Kidney (tissue), 14 donors: ENCODE measurements around the gene TAPT1. TPM values are rescaled to one million over a fixed set of nuclear protein-coding genes. Genes with fewer than 3 reads are reported as not detected.

Source experiments
- DNase-seq, 5 donors: peaks; one replicate each; pipeline ENCODE4 v3.0.0-alpha.2; 2013 to 2020
- FAIRE-seq: peaks from 2 replicates; lab custom pipeline; 2012; peaks lifted over from hg19 to GRCh38; lab: Jason Lieb, UNC
- H3K27ac ChIP-seq, 2 donors: one replicate each; pipeline ENCODE4 v1.7.0; 2013; ENCODE audit warnings: low read depth in 2 of 2, low read length in 2 of 2, inconsistent platforms in 1 of 2
- H3K27me3 ChIP-seq: one replicate; pipeline ENCODE4 v1.7.1; 2013; ENCODE audit warnings: low read length, inconsistent platforms; ENCODE audit not compliant: control insufficient read depth, insufficient read depth
- H3K36me3 ChIP-seq, 3 donors: one replicate each; pipeline versions ENCODE4 v1.7.0 to v1.7.1; 2013; ENCODE audit warnings: low read length in 3 of 3, control low read depth in 1 of 3, inconsistent platforms in 1 of 3; ENCODE audit not compliant: insufficient read depth in 3 of 3, control insufficient read depth in 2 of 3
- H3K4me1 ChIP-seq, 3 donors: one replicate each; pipeline versions ENCODE4 v1.7.0 to v1.7.1; 2013; ENCODE audit warnings: low read length in 3 of 3, inconsistent platforms in 1 of 3, low read depth in 1 of 3; ENCODE audit not compliant: control insufficient read depth in 2 of 3, insufficient read depth in 2 of 3
- H3K4me3 ChIP-seq, 3 donors: one replicate each; pipeline versions ENCODE4 v1.7.0 to v1.8.1; 2013; ENCODE audit warnings: low read length in 3 of 3, control low read depth in 1 of 3, inconsistent platforms in 1 of 3
- H3K9ac ChIP-seq, 3 donors: one replicate each; pipeline versions ENCODE4 v1.7.0 to v1.7.1; 2013; ENCODE audit warnings: low read length in 3 of 3, control low read depth in 1 of 3, inconsistent platforms in 1 of 3
- H3K9me3 ChIP-seq, 3 donors: one replicate each; pipeline versions ENCODE4 v1.7.0 to v1.7.1; 2013; ENCODE audit warnings: low read length in 3 of 3, control low read depth in 1 of 3, inconsistent platforms in 1 of 3; ENCODE audit not compliant: control insufficient read depth in 2 of 3, insufficient read depth in 1 of 3
- intact Hi-C: fragments of 100-400 bp; cut with DNase I; formaldehyde crosslinking; loops from one replicate; pipeline ENCODE4 v1.11.1; 2022
- polyA plus RNA-seq: library from polyadenylated mRNA; stranded (reverse); fragments of 350-450 nt; fragmentation: Illumina TruSeq; extraction: RNeasy Lipid Tissue Mini Kit (QIAGEN cat#74804); gene quantifications from one replicate; pipeline ENCODE4 v1.2.3, GENCODE V29; 2014; ENCODE audit warnings: low read depth, low replicate concordance; ENCODE audit not compliant: insufficient read depth
- total RNA-seq: library from RNA; stranded (reverse); fragmentation: NEBNext Ultra II Directional; extraction: Animal tissue kit (Norgen Biotek cat#: 25700); gene quantifications from one replicate; pipeline ENCODE4 v1.2.1, GENCODE V29; 2021
- TF ChIP-seq, protein P1 (sequence below): IDR thresholded peaks from 3 replicates; pipeline ENCODE4 v1.5.1; 2012; ENCODE audit warnings: mild to moderate bottlenecking, moderate library complexity, borderline replicate concordance; ENCODE audit not compliant: insufficient read depth; ENCODE audit errors: extremely low read depth
- donor health status: control.
- donor health status: control.
- donor health status: control.
- donor health status: control.
- donor health status: control.
- donor health status: DM: yes; HTN: yes; CAD: no.
- donor health status: Normal renal cell carcinoma (clear cell type).

Gene TAPT1
- total and polyA plus RNA-seq, 2 donors from 2014 or later = 20.8 to 36.8 TPM

DNA sequence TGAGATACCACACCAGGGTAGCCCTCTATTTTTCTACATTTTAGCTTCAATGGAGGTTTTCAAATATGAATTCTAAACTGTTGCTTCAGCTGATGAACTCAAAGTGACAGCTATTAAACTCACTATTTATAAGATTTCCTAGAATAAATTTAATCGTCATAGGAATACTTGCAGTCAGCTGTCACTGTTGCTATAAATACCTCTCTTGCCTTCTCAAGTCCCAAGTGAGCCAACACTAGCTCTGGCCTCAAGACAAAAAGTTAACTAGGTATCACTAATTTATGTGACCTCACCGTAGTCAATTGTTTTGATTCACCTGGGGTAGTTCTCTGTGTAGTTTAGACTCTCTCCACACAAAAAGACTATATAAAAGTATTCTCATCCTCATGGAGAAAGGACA lies 108.2 kb downstream of the TAPT1 start:
- H3K4me1 ChIP-seq = peaks cover 0 to 2% (median 0%) of the 10 kb centered on the region in 3 donors
- FAIRE-seq = no peak
- no peaks in the 10 kb centered on the region for H3K9me3 ChIP-seq
- no peaks in the 10 kb centered on the region for H3K36me3 ChIP-seq
- H3K27me3 ChIP-seq = no peaks in the 10 kb centered on the region
- H3K27ac ChIP-seq = no peak overlapping the region
- H3K9ac ChIP-seq = no peak overlapping the region
- intact Hi-C loops = no loop called here
- TF ChIP-seq, protein P1, sequence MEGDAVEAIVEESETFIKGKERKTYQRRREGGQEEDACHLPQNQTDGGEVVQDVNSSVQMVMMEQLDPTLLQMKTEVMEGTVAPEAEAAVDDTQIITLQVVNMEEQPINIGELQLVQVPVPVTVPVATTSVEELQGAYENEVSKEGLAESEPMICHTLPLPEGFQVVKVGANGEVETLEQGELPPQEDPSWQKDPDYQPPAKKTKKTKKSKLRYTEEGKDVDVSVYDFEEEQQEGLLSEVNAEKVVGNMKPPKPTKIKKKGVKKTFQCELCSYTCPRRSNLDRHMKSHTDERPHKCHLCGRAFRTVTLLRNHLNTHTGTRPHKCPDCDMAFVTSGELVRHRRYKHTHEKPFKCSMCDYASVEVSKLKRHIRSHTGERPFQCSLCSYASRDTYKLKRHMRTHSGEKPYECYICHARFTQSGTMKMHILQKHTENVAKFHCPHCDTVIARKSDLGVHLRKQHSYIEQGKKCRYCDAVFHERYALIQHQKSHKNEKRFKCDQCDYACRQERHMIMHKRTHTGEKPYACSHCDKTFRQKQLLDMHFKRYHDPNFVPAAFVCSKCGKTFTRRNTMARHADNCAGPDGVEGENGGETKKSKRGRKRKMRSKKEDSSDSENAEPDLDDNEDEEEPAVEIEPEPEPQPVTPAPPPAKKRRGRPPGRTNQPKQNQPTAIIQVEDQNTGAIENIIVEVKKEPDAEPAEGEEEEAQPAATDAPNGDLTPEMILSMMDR = no peak
- no peak for DNase-seq
- no peak overlapping the region for H3K4me3 ChIP-seq

DNA sequence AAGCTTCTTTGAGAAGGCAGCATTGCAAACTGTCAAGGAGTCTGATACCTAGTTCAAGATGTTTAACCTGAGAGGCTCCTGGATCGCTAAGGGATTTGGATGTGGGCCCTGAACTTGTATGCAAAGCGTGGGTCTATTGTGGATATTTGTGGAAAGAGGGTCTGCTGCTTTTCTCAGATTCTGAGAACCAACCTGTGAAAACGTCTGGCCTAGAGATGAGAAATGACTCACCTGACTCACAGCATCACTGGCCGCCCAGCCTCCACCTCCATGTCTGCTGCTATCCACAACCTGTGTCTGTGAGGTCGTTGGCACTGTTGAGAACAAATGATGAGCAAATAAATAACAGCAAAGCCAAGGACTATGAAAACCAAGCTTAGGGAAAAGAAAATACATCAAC lies 109.1 kb downstream of the TAPT1 start:
- intact Hi-C loops = no loop called here
- H3K9ac ChIP-seq = no peak overlapping the region
- DNase-seq = no peak
- peaks cover 0 to 2% (median 0%) of the 10 kb centered on the region in 3 donors for H3K4me1 ChIP-seq
- H3K27ac ChIP-seq = no peak overlapping the region
- TF ChIP-seq, protein P1 = no peak
- H3K27me3 ChIP-seq = no peaks in the 10 kb centered on the region
- H3K4me3 ChIP-seq = no peak overlapping the region
- no peak for FAIRE-seq
- no peaks in the 10 kb centered on the region for H3K36me3 ChIP-seq
- H3K9me3 ChIP-seq = no peaks in the 10 kb centered on the region

DNA sequence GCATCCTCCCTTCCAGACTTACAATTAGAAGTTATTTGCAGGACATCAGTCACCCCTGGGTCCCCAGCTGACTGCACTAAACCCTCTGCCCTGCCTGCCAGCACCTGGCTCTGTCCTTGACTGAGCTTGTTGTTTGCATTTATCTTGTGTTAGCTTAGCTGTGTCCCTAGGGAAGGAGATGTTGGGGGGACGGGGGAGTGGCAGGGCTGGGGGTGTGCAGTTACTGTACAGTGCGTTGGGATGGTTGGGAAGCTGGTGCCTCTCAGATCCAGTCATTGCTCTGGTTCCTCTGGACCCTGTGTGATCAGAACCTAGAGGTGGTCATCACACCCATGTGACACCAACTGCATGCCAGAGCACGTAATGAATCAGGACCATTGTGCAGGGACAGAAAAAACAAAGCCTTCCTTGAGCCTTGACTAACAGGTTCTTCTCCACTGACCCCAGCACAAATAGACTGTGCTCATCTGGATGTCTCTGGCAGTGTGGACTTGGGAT lies 109.7 kb downstream of the TAPT1 start:
- TF ChIP-seq, protein P1 = no peak
- H3K36me3 ChIP-seq = no peaks in the 10 kb centered on the region
- DNase-seq (no peak), FAIRE-seq (no peak)
- no peaks in the 10 kb centered on the region for H3K9me3 ChIP-seq
- H3K27ac ChIP-seq = no peak overlapping the region
- no peak overlapping the region for H3K9ac ChIP-seq
- H3K4me3 ChIP-seq = no peak overlapping the region
- intact Hi-C loops = no loop called here
- peaks cover 0 to 2% (median 0%) of the 10 kb centered on the region in 3 donors for H3K4me1 ChIP-seq
- no peaks in the 10 kb centered on the region for H3K27me3 ChIP-seq

DNA sequence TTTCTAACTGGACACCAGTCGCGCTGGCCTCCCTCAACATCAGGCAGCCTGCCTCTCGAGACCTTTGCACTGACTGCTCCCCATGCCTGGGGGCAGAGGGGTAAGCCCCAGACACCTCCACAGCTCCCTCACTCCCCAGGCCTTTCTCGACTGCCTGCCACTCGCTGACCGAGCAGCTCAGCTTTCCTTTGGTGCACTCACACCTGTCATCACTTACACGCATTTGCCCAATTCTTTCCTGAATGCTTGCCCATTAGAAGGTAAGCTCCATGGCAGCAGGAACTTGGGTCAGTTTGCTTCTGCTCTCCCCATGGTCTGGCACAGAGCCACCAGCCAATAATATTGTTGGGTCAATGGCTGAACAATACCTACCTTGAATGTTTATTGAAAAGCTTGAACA lies 110.3 kb downstream of the TAPT1 start:
- H3K4me3 ChIP-seq = no peak overlapping the region
- FAIRE-seq (no peak), DNase-seq (no peak)
- no peaks in the 10 kb centered on the region for H3K27me3 ChIP-seq
- H3K9ac ChIP-seq = no peak overlapping the region
- intact Hi-C loops = no loop called here
- no peaks in the 10 kb centered on the region for H3K9me3 ChIP-seq
- H3K27ac ChIP-seq = no peak overlapping the region
- peaks cover 0 to 2% (median 0%) of the 10 kb centered on the region in 3 donors for H3K4me1 ChIP-seq
- no peaks in the 10 kb centered on the region for H3K36me3 ChIP-seq
- TF ChIP-seq, protein P1 = no peak
